ENCODE data around the gene TMEM52B. TPM values are rescaled to one million over a fixed set of nuclear protein-coding genes. Genes with fewer than 3 reads are reported as not detected.

Gene TMEM52B
- polyA plus RNA-seq, 4 donors: 154 to 185 (median 175) TPM

DNA sequence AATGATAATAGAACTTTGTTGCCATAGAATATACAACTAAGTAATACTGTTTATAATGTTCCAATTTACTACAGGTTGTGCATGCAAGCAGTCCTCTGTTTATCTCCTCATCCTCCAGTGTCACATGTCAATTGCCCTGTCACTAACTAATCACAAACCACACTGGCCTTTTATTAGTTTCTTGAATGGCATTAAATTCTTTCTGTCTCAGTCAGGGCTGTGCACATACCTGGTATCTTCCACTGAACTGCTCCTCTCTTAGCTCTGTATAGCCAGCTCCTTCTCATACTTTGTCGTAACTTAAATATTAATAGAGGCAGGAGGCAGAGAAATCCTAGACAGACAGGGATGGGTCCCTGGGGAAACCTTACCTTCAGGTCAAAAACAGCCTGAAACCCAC, 57.9 kb downstream of the TMEM52B start:
- DNase-seq (ENCODE audit: low read depth in 4 of 4, low spot score in 3 of 4): no peak

GRCh38 chr12:10238526-10238925, 59.7 kb downstream of the TMEM52B start:
- DNase-seq (ENCODE audit: low read depth in 4 of 4, low spot score in 3 of 4): no peak

DNA sequence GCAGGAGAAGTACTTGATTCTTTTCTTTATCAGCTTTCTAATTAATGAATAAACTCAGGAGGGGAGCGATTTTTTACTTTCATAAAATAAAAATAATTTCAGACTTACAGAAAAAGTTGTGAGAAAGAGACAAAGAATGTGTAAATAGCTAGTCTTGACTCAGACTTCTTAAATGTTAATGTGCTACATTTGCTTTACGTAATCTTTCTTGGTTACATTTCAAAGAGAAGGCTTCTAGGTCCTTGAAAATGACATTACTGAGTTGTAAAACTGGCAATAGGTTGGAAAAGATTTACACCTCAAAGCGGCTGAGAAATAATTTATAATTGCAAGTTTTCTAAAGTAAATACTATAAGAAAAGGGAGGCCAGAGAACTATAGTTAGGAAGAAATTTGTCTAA, 62.5 kb downstream of the TMEM52B start:
- no peak for DNase-seq (ENCODE audit: low read depth in 4 of 4, low spot score in 3 of 4)

Other genes starting within 250 kb of the TMEM52B start
- not detected for gene CLEC2A, start 246.7 kb upstream of the TMEM52B start, polyA plus RNA-seq (ENCODE audit: insufficient read length in 4 of 4)
- gene CLEC12A, start 207.6 kb upstream of the TMEM52B start, polyA plus RNA-seq (ENCODE audit: insufficient read length in 4 of 4): 1 to 10 TPM in 2 of 4 donors, under 1 TPM in 2; 0.74 to 1.5 (median 1.1) TPM
- gene CLEC1B, start 179.9 kb upstream of the TMEM52B start, polyA plus RNA-seq (ENCODE audit: insufficient read length in 4 of 4): 1 to 10 TPM in 2 of 4 donors, under 1 TPM in 2; 0.60 to 3.3 (median 0.98) TPM
- under 1 TPM in 2 of 4 donors, not detected in 2; 0.05 to 0.08 TPM for gene CLEC12B, start 168.4 kb upstream of the TMEM52B start, polyA plus RNA-seq (ENCODE audit: insufficient read length in 4 of 4)
- gene CLEC9A, start 148.3 kb upstream of the TMEM52B start, polyA plus RNA-seq (ENCODE audit: insufficient read length in 4 of 4): under 1 TPM; 0.19 to 0.53 (median 0.33) TPM
- gene CLEC1A, start 80.0 kb upstream of the TMEM52B start, polyA plus RNA-seq (ENCODE audit: insufficient read length in 4 of 4): 1 to 10 TPM; 3.1 to 4.6 (median 3.8) TPM
- gene CLEC7A, start 48.8 kb upstream of the TMEM52B start, polyA plus RNA-seq (ENCODE audit: insufficient read length in 4 of 4): 1 to 10 TPM; 1.3 to 2.3 (median 1.9) TPM
- gene OLR1, start 6.9 kb upstream of the TMEM52B start, polyA plus RNA-seq (ENCODE audit: insufficient read length in 4 of 4): 1 to 10 TPM; 1.2 to 1.8 (median 1.3) TPM
- 10 to 100 TPM; 71.8 to 85.3 (median 77.1) TPM for gene GABARAPL1, start 33.8 kb downstream of the TMEM52B start, polyA plus RNA-seq (ENCODE audit: insufficient read length in 4 of 4)
- gene KLRD1, start 128.8 kb downstream of the TMEM52B start, polyA plus RNA-seq (ENCODE audit: insufficient read length in 4 of 4): 1 to 10 TPM in 1 of 4 donors, under 1 TPM in 3; 0.22 to 1.2 (median 0.59) TPM
- gene KLRK1, start 211.0 kb downstream of the TMEM52B start, polyA plus RNA-seq (ENCODE audit: insufficient read length in 4 of 4): 1 to 10 TPM in 1 of 4 donors, under 1 TPM in 3; 0.42 to 1.2 (median 0.61) TPM
- under 1 TPM in 2 of 4 donors, not detected in 2; 0.06 to 0.21 TPM for gene KLRC4, start 230.7 kb downstream of the TMEM52B start, polyA plus RNA-seq (ENCODE audit: insufficient read length in 4 of 4)
- under 1 TPM in 1 of 4 donors, not detected in 3; 0.10 TPM for gene KLRC3, start 241.6 kb downstream of the TMEM52B start, polyA plus RNA-seq (ENCODE audit: insufficient read length in 4 of 4)

Data from right renal pelvis (tissue), 4 donors.